BLaER1 treated with 17β-estradiol and CSF1 and Interleukin-3, amounts not matched to agents 10 nM and 100 nM (cell line): ENCODE data around the gene LRRC32.

Source experiments
- H3K27ac ChIP-seq, 11 experiments: shearing (Covaris generic); formaldehyde crosslinking; 2 replicates each; pipeline ENCODE4 v1.8.1; 2022
- H3K27me3 ChIP-seq, 11 experiments: shearing (Covaris generic); formaldehyde crosslinking; 2 replicates each; pipeline ENCODE4 v1.8.1; 2022
- H3K36me3 ChIP-seq, 11 experiments: shearing (Covaris generic); formaldehyde crosslinking; 2 replicates each; pipeline ENCODE4 v1.8.1; 2022
- H3K4me1 ChIP-seq, 10 experiments: shearing (Covaris generic); formaldehyde crosslinking; 2 replicates each; pipeline ENCODE4 v1.8.1; 2022
- H3K4me2 ChIP-seq, 11 experiments: shearing (Covaris generic); formaldehyde crosslinking; 2 replicates each; pipeline ENCODE4 v1.8.1; 2022
- H3K4me3 ChIP-seq, 10 experiments: shearing (Covaris generic); formaldehyde crosslinking; 2 replicates each; pipeline ENCODE4 v1.8.1; 2022
- H3K9ac ChIP-seq, 11 experiments: shearing (Covaris generic); formaldehyde crosslinking; 2 replicates each; pipeline ENCODE4 v1.8.1; 2022
- H3K9me3 ChIP-seq, 11 experiments: shearing (Covaris generic); formaldehyde crosslinking; replicated peaks in 1 of 11; 2 replicates each; pipeline ENCODE4 v1.8.1; 2022
- H4K20me1 ChIP-seq, 11 experiments: shearing (Covaris generic); formaldehyde crosslinking; 2 replicates each; pipeline ENCODE4 v1.8.1; 2022
- Cebpa-rat ChIP-seq, 11 experiments: shearing (Covaris generic); IDR thresholded peaks; 2 replicates each; pipeline ENCODE4 v1.8.1; 2022

LRRC32 gene

GRCh38 chr11:76693806-76694205 is 23.3 kb upstream of the LRRC32 start:
- peaks cover 9 to 35% (median 11%) of the 10 kb centered on the region in 10 experiments for H3K4me1 ChIP-seq
- no peaks in the 10 kb centered on the region; a peak in 2 of 22 replicates for H4K20me1 ChIP-seq
- no peak overlapping the region for H3K4me3 ChIP-seq
- H3K4me2 ChIP-seq: no peak overlapping the region
- H3K9ac ChIP-seq: no peak overlapping the region
- no peak overlapping the region for H3K27ac ChIP-seq
- no peaks in the 10 kb centered on the region for H3K9me3 ChIP-seq
- no peak for TF ChIP-seq Cebpa-rat (IDR thresholded peaks at IDR 0.05)
- no peaks in the 10 kb centered on the region for H3K27me3 ChIP-seq
- H3K36me3 ChIP-seq: no peaks in the 10 kb centered on the region

DNA sequence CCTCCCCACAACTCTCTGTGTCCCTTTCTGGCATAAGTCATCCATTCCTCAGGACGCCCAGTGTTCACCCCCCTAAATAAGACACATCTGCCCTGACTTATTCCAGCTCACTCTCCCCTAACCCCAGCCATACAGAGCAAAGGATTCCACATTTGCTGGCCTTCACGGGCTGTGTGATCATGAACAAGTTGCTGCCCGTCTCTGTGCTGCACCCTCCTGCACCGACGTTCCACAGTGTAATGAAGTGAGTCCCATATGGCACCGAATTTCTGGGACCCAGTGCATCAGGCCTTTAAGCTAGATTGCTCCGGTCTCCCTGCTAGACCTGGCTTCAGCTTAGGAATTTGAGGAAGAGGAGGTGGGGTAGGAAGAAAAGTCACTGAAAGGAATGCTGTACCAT is 22.4 kb upstream of the LRRC32 start:
- no peak for TF ChIP-seq Cebpa-rat (IDR thresholded peaks at IDR 0.05)
- no peaks in the 10 kb centered on the region for H3K27me3 ChIP-seq
- H3K9me3 ChIP-seq: no peaks in the 10 kb centered on the region
- no peak overlapping the region for H3K4me3 ChIP-seq
- no peaks in the 10 kb centered on the region for H3K36me3 ChIP-seq
- H3K27ac ChIP-seq: no peak overlapping the region
- H4K20me1 ChIP-seq: no peaks in the 10 kb centered on the region; a peak in 2 of 22 replicates
- H3K4me2 ChIP-seq: no peak overlapping the region
- no peak overlapping the region for H3K9ac ChIP-seq
- H3K4me1 ChIP-seq: peaks cover 9 to 36% (median 11%) of the 10 kb centered on the region in 10 experiments

- Histone ChIP-seq H3K9me3 (no peaks in the 10 kb centered on the region), H4K20me1 (no peaks in the 10 kb centered on the region; a peak in 2 of 22 replicates), H3K27ac (no peak overlapping the region), H3K4me2 (0 out of 22 replicates have a peak overlapping the region, but pooled peaks of 1 of the 11 experiments have one; percentile 52), H3K4me1 (peaks cover 12 to 42% (median 15%) of the 10 kb centered on the region in 10 experiments), H3K36me3 (no peaks in the 10 kb centered on the region), H3K4me3 (no peak overlapping the region), H3K9ac (no peak overlapping the region), H3K27me3 (no peaks in the 10 kb centered on the region)
- TF ChIP-seq Cebpa-rat (IDR thresholded peaks at IDR 0.05): no peak
Measured at GRCh38 chr11:76691655-76692054, 21.1 kb upstream of the LRRC32 start.

GRCh38 chr11:76690736-76691135 is 20.2 kb upstream of the LRRC32 start:
- Histone ChIP-seq H3K9ac (no peak overlapping the region), H3K4me2 (peak overlapping the region in 2 of 11 experiments; percentile 52 to 66; a peak in 3 of 22 replicates), H3K27me3 (no peaks in the 10 kb centered on the region; a peak in 1 of 22 replicates), H4K20me1 (peaks cover 0 to 4% (median 0%) of the 10 kb centered on the region in 11 experiments; a peak in 3 of 22 replicates), H3K9me3 (no peaks in the 10 kb centered on the region), H3K4me1 (peaks cover 18 to 46% (median 20%) of the 10 kb centered on the region in 10 experiments), H3K36me3 (no peaks in the 10 kb centered on the region), H3K4me3 (no peak overlapping the region), H3K27ac (0 out of 22 replicates have a peak overlapping the region, but pooled peaks of 1 of the 11 experiments have one; percentile 34)
- TF ChIP-seq Cebpa-rat (IDR thresholded peaks at IDR 0.05): 0 out of 22 replicates have a peak, but pooled peaks of 2 of the 11 experiments have one; percentile 20 to 33

DNA sequence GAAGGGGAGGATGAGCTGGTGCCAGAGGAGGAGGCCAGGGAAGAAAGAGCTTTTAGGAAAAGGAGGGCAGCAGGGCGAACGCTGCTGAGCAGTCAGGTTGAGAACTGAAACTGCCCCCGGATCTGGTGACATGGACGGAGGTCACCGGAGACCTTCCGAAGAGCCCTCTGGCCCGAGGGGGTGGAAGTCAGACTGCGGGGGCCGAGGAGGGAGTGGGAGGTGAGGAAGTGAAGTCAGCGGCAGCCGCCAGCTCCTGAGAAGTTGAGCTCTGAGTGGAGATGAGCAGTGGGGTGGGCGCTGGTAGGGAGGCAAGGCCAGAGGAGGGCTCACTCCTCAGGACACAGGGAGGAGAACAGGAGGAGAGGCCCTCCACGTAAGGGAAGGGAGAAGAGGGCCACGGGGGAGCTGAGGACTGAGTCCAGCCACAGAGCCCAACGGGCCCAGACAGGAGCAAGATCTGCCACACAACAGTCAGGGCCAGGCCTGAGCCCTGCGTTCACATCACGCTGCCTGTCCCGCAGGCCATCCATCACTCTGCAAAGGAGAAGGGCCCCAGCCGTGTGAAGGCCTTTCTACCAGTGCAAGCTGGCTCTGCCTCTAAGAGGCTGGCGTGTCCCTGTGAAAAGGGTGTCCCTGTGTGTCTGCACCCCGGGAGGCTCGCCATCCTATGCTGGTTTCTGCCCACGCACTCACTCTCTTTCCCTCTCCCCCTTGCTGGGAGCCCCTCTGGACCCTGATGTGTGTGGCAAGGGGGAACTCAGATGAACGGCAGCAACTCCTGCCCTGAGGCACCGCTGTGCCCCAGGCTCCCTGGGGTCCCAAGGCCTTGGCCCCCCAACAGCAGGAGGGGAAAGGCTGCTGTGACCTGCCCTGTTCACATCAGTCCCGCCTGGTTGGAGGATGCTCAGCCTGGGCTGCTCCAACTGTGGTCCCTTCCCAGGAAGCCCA is 19.0 kb upstream of the LRRC32 start:
- no peaks in the 10 kb centered on the region for H3K36me3 ChIP-seq
- H3K27ac ChIP-seq: peak overlapping the region in 1 of 11 experiments; percentile 30; a peak in 1 of 22 replicates
- H3K27me3 ChIP-seq: no peaks in the 10 kb centered on the region; a peak in 1 of 22 replicates
- H3K4me2 ChIP-seq: peak overlapping the region in 3 of 11 experiments; percentile 52 to 66 (median 59); a peak in 6 of 22 replicates
- peak overlapping the region in 1 of 11 experiments; percentile 43; a peak in 1 of 22 replicates for H3K9ac ChIP-seq
- H4K20me1 ChIP-seq: peaks cover 0 to 5% (median 0%) of the 10 kb centered on the region in 11 experiments; a peak in 2 of 22 replicates
- TF ChIP-seq Cebpa-rat (IDR thresholded peaks at IDR 0.05): no peak
- H3K9me3 ChIP-seq: no peaks in the 10 kb centered on the region; a peak in 1 of 22 replicates
- H3K4me1 ChIP-seq: peaks cover 17 to 46% (median 21%) of the 10 kb centered on the region in 10 experiments
- no peak overlapping the region for H3K4me3 ChIP-seq

DNA sequence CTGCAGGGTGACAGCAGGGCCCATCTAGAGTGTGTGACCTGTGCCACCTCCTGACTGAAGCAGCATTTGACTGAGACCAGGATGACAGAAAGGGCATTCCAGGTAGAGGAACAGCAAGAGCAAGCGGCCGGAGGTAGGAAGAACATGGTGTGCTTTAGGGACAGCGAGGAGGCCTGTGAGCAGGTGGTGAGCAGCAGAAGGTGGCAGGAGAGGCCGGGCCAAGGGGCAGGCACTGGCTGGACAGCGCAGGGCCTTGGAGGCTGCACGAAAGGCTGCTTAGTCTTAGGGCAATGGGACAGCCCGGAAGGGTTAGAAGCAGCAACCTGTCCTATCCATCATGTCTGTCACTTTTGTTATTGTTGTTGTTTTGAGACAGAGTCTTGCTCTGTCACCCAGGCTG is 17.6 kb upstream of the LRRC32 start:
- Histone ChIP-seq H3K9ac (no peak overlapping the region), H3K27ac (no peak overlapping the region), H3K27me3 (no peaks in the 10 kb centered on the region; a peak in 1 of 22 replicates), H3K4me3 (no peak overlapping the region), H3K4me1 (peaks cover 18 to 50% (median 21%) of the 10 kb centered on the region in 10 experiments), H4K20me1 (peaks cover 0 to 5% (median 0%) of the 10 kb centered on the region in 11 experiments; a peak in 2 of 22 replicates), H3K9me3 (peaks cover 0 to 5% (median 0%) of the 10 kb centered on the region in 11 experiments; a peak in 2 of 22 replicates), H3K4me2 (no peak overlapping the region), H3K36me3 (no peaks in the 10 kb centered on the region)
- no peak for TF ChIP-seq Cebpa-rat (IDR thresholded peaks at IDR 0.05)

DNA sequence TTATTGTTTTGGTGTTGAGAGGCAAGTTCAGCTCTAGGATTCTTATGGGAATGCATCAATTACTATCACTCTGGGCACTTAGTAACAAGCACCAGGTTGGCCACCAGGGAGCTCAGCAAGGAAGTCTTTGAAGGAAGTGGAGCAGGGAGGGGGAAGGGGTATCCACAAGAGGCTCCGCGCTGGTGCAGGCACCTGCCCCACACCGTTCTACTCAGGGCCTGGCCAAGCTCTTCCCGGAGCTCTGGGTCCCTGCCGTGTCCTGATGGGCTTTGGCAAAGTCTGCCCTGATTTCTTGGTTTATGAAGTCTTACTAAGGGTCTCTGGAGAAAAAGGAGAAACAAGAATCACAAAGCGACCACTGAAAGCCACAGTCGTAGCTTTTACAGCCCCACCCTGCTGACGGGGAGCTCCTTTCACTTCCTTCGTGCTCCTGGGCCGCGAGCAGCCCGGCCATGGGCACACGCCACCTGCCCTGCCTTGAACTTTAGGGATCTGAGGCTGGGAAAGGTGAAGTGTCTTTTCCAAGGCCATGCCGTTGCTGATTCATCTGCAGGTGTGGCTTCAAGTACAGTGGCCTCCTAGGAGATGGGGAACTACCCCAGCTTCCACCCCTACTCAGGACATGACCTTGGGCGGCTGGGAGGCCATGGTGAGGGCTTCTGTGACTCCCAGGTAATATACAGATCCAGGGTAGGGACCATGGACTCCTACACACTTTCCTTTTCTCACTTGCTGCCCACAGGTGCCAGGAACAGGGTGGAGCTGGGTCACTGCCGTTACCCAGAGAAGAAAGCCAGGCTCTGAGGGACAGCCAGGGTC is 15.9 kb upstream of the LRRC32 start:
- Histone ChIP-seq H3K4me3 (peak overlapping the region in 2 of 10 experiments; percentile 47 to 54; a peak in 4 of 20 replicates), H4K20me1 (peaks cover 0 to 8% (median 0%) of the 10 kb centered on the region in 11 experiments; a peak in 4 of 22 replicates), H3K27ac (peak overlapping the region in 3 of 11 experiments; percentile 61 to 68 (median 61); a peak in 4 of 22 replicates), H3K9me3 (peaks cover 0 to 5% (median 0%) of the 10 kb centered on the region in 11 experiments; a peak in 2 of 22 replicates), H3K36me3 (no peaks in the 10 kb centered on the region), H3K9ac (peak overlapping the region in 8 of 11 experiments; percentile 6 to 61 (median 24); a peak in 10 of 22 replicates), H3K4me2 (peak overlapping the region; percentile 64 to 94 (median 86)), H3K27me3 (no peaks in the 10 kb centered on the region; a peak in 1 of 22 replicates), H3K4me1 (peaks cover 24 to 57% (median 28%) of the 10 kb centered on the region in 10 experiments)
- TF ChIP-seq Cebpa-rat (IDR thresholded peaks at IDR 0.05): no peak

- peak overlapping the region; percentile 64 to 94 (median 86) for H3K4me2 ChIP-seq
- H3K27me3 ChIP-seq: no peaks in the 10 kb centered on the region; a peak in 1 of 22 replicates
- H3K4me1 ChIP-seq: peaks cover 24 to 50% (median 28%) of the 10 kb centered on the region in 10 experiments
- H3K36me3 ChIP-seq: no peaks in the 10 kb centered on the region
- H4K20me1 ChIP-seq: peaks cover 0 to 14% (median 0%) of the 10 kb centered on the region in 11 experiments; a peak in 5 of 22 replicates
- peak overlapping the region in 6 of 11 experiments; percentile 15 to 61 (median 39); a peak in 8 of 22 replicates for H3K9ac ChIP-seq
- H3K4me3 ChIP-seq: peak overlapping the region in 1 of 10 experiments; percentile 54; a peak in 1 of 20 replicates
- H3K27ac ChIP-seq: peak overlapping the region in 3 of 11 experiments; percentile 61 to 68 (median 61); a peak in 4 of 22 replicates
- TF ChIP-seq Cebpa-rat (IDR thresholded peaks at IDR 0.05): no peak
- H3K9me3 ChIP-seq: peaks cover 0 to 5% (median 0%) of the 10 kb centered on the region in 11 experiments; a peak in 2 of 22 replicates
Measured at GRCh38 chr11:76685831-76686230, 15.3 kb upstream of the LRRC32 start.
